ENCODE measurements around the gene TSC22D2.
A peak's percentile ranks its signal among the peaks of the same experiment; 100 is the strongest.
"Not testable (repeated sequence)": the region's sequence is repeated elsewhere in the genome, so short reads cannot be mapped to it uniquely, and the experiment has no call there.

The TSC22D2 gene

GRCh38 chr3:150449169-150449721 is 41.1 kb downstream of the TSC22D2 start:
- DNase-seq: peak; percentile 76

GRCh38 chr3:150450916-150451315 is 42.8 kb downstream of the TSC22D2 start:
- no peak for DNase-seq

GRCh38 chr3:150451329-150452048 is 43.4 kb downstream of the TSC22D2 start:
- no peak for DNase-seq

- DNase-seq: no peak
These were observed 45.3 kb downstream of the TSC22D2 start for GRCh38 chr3:150453353-150453752.

- no peak for DNase-seq
These were observed 46.0 kb downstream of the TSC22D2 start for GRCh38 chr3:150454085-150454484.

- no peak for DNase-seq
These were observed 46.5 kb downstream of the TSC22D2 start for GRCh38 chr3:150454622-150455021.

- no peak for DNase-seq
These were observed 47.2 kb downstream of the TSC22D2 start for GRCh38 chr3:150455341-150455740.

GRCh38 chr3:150458001-150458400 is 49.9 kb downstream of the TSC22D2 start:
- no peak for DNase-seq

- no peak for DNase-seq
These were observed 52.4 kb downstream of the TSC22D2 start for GRCh38 chr3:150460484-150460883.

GRCh38 chr3:150461399-150461798 is 53.3 kb downstream of the TSC22D2 start:
- no peak for DNase-seq

- no peak for DNase-seq
These were observed 54.0 kb downstream of the TSC22D2 start for GRCh38 chr3:150462108-150462507.

- DNase-seq: no peak
These were observed 56.6 kb downstream of the TSC22D2 start for GRCh38 chr3:150464684-150465083.

- no peak for DNase-seq
These were observed 59.3 kb downstream of the TSC22D2 start for GRCh38 chr3:150467381-150467780.

- peak; percentile 97 for DNase-seq
These were observed 61.2 kb downstream of the TSC22D2 start for GRCh38 chr3:150469031-150469930.

GRCh38 chr3:150469931-150470740 is 62.0 kb downstream of the TSC22D2 start:
- DNase-seq: peak; percentile 65

- DNase-seq: no peak
These were observed 64.3 kb downstream of the TSC22D2 start for GRCh38 chr3:150472421-150472820.

- DNase-seq: not testable (repeated sequence)
These were observed 65.1 kb downstream of the TSC22D2 start for GRCh38 chr3:150473161-150473560.

GRCh38 chr3:150479370-150479769 is 71.3 kb downstream of the TSC22D2 start:
- no peak for DNase-seq

GRCh38 chr3:150480877-150481276 is 72.8 kb downstream of the TSC22D2 start:
- no peak for DNase-seq

GRCh38 chr3:150483226-150483625 is 75.1 kb downstream of the TSC22D2 start:
- DNase-seq: no peak

- no peak for DNase-seq
These were observed 76.3 kb downstream of the TSC22D2 start for GRCh38 chr3:150484410-150484809.

- DNase-seq: no peak
These were observed 80.8 kb downstream of the TSC22D2 start for GRCh38 chr3:150488867-150489266.

All from fibroblast of skin of back (primary cell).